ENCODE data around the gene FAM170A.

Gene FAM170A

DNA sequence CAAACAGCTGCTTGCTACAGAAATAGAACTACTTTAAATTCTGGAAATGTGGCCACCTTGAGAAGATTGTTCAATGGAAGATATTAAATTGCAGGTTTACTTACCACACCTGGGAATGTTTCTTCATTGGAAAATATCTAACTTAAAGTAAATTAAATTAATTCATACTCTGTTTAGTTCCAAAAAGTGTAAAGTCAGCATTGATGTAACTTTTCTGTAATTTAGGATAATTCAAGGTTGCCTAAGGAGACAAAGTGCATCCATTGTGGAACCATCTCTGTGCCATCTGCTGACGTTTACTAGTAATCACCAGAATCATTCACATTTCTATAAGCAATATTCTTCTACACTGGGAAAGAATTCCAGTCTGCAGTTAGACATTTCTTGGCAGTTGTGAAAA is 53.0 kb downstream of the FAM170A start:
- ChIA-PET CTCF (no interaction called here), POLR2A (no interaction called here)
- no peak for TF ChIP-seq L3MBTL2 (conservative IDR thresholded peaks at IDR 0.05)
- TF ChIP-seq ZNF384 (IDR thresholded peaks at IDR 0.05): no peak
- no peak for TF ChIP-seq HDGF (IDR thresholded peaks at IDR 0.05; ENCODE audit: borderline replicate concordance)
- no peak for TF ChIP-seq BHLHE40 (IDR thresholded peaks at IDR 0.05; ENCODE audit: borderline replicate concordance)
- TF ChIP-seq FOXK2 (IDR thresholded peaks at IDR 0.05): no peak
- TF ChIP-seq ELF4 (IDR thresholded peaks at IDR 0.05): no peak
- no peak for TF ChIP-seq FOXM1 (IDR thresholded peaks at IDR 0.05; ENCODE audit: borderline replicate concordance)
- TF ChIP-seq FOXA1 (IDR thresholded peaks at IDR 0.05): no peak
- TF ChIP-seq LEF1 (IDR thresholded peaks at IDR 0.05; ENCODE audit: borderline replicate concordance): no peak
- no peak for TF ChIP-seq ARNT (IDR thresholded peaks at IDR 0.05)
- TF ChIP-seq TARDBP (IDR thresholded peaks at IDR 0.05): no peak
- no peak for TF ChIP-seq SUZ12 (IDR thresholded peaks at IDR 0.05)
- TF ChIP-seq PKNOX1 (IDR thresholded peaks at IDR 0.05): no peak
- TF ChIP-seq SP1 (IDR thresholded peaks at IDR 0.05): no peak
- TF ChIP-seq NFRKB (IDR thresholded peaks at IDR 0.05): no peak
- no peak for TF ChIP-seq CTBP1 (IDR thresholded peaks at IDR 0.05; ENCODE audit: borderline replicate concordance)
- DNase-seq (ENCODE audit: extremely low spot score): no peak

All from HEK293T (cell line).